Epithelial cell of esophagus (primary cell): Measurements from ENCODE around the gene PGR.

ENCODE experiments used
- DNase-seq: peaks from one replicate; pipeline ENCODE4 v3.0.0; 2010; ENCODE audit warnings: low read depth
- H3K4me3 ChIP-seq: 2 replicates; pipeline ENCODE4 v1.5.1; 2011; ENCODE audit warnings: mild to moderate bottlenecking, low read length, control low read depth
- TF ChIP-seq, protein P1 (sequence below): IDR thresholded peaks from 2 replicates; pipeline ENCODE4 v1.5.1; 2011; ENCODE audit warnings: low read depth, mild to moderate bottlenecking, low read length, control low read depth, inconsistent platforms; ENCODE audit not compliant: insufficient read depth; ENCODE audit errors: missing control alignments

PGR gene

GRCh38 chr11:101129203-101129943, at the start of gene PGR:
TSS of gene PGR (minus strand) at chr11:101129813. CDS start at chr11:101129070, 743 bp downstream.
- TF ChIP-seq, protein P1, sequence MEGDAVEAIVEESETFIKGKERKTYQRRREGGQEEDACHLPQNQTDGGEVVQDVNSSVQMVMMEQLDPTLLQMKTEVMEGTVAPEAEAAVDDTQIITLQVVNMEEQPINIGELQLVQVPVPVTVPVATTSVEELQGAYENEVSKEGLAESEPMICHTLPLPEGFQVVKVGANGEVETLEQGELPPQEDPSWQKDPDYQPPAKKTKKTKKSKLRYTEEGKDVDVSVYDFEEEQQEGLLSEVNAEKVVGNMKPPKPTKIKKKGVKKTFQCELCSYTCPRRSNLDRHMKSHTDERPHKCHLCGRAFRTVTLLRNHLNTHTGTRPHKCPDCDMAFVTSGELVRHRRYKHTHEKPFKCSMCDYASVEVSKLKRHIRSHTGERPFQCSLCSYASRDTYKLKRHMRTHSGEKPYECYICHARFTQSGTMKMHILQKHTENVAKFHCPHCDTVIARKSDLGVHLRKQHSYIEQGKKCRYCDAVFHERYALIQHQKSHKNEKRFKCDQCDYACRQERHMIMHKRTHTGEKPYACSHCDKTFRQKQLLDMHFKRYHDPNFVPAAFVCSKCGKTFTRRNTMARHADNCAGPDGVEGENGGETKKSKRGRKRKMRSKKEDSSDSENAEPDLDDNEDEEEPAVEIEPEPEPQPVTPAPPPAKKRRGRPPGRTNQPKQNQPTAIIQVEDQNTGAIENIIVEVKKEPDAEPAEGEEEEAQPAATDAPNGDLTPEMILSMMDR: no peak
- no peak within 1 kb of the TSS for H3K4me3 ChIP-seq
- DNase-seq: no peak

- peak; percentile 21 for DNase-seq
- H3K4me3 ChIP-seq: no peak overlapping the region
- TF ChIP-seq, protein P1: no peak
Observed at GRCh38 chr11:101176381-101176780, 46.8 kb upstream of the PGR start.

- H3K4me3 ChIP-seq: no peak overlapping the region
- DNase-seq: no peak
- TF ChIP-seq, protein P1: no peak
Observed at GRCh38 chr11:101169944-101170343, 40.3 kb upstream of the PGR start.

GRCh38 chr11:101166038-101166437, 36.4 kb upstream of the PGR start:
- TF ChIP-seq, protein P1: no peak
- no peak for DNase-seq
- no peak overlapping the region for H3K4me3 ChIP-seq

GRCh38 chr11:101158119-101158518, 28.5 kb upstream of the PGR start:
- TF ChIP-seq, protein P1: no peak
- H3K4me3 ChIP-seq: no peak overlapping the region
- DNase-seq: no peak

- TF ChIP-seq, protein P1: no peak
- DNase-seq: no peak
Observed at GRCh38 chr11:101138245-101138930, 8.8 kb upstream of the PGR start.

More at GRCh38 chr11:101138245-101138930, 8.8 kb upstream of the PGR start:
- no peak overlapping the region for H3K4me3 ChIP-seq
